Right lobe of liver (tissue), 6 donors: ENCODE data around the gene CRYBA1. TPM values are rescaled to one million over a fixed set of nuclear protein-coding genes. Genes with fewer than 3 reads are reported as not detected.

Source experiments
- ATAC-seq, 4 donors: fragments of 200-7000 bp; cut with Tn5 transposase; one replicate each; pipeline ENCODE4 v1.9.1; 2020; ENCODE audit warnings: mild to moderate bottlenecking in 4 of 4, moderate library complexity in 4 of 4
- DNase-seq, 3 donors: peaks; one replicate each; pipeline ENCODE4 v3.0.0-alpha.2; 2020
- H3K27ac ChIP-seq, 3 donors: fragments of 200-600 bp; one replicate each; pipeline ENCODE4 v1.8.0; 2022
- H3K27me3 ChIP-seq, 2 donors: fragments of 200-600 bp; one replicate each; pipeline ENCODE4 v1.8.0; 2022
- H3K36me3 ChIP-seq, 4 donors: fragments of 200-600 bp; sonication (generic) in 1 of 4; one replicate each; pipeline versions ENCODE4 v1.5.1 to v1.8.0; 2017 to 2022; ENCODE audit warnings: control low read depth in 1 of 4
- H3K4me1 ChIP-seq, 4 donors: fragments of 200-600 bp; sonication (generic) in 1 of 4; one replicate each; pipeline versions ENCODE4 v1.5.1 to v1.8.0; 2017 to 2022; ENCODE audit warnings: control low read depth in 1 of 4
- H3K4me3 ChIP-seq, 3 donors: fragments of 200-600 bp; one replicate each; pipeline ENCODE4 v1.8.0; 2022
- H3K9me3 ChIP-seq, 4 donors: fragments of 200-600 bp; sonication (generic) in 1 of 4; one replicate each; pipeline versions ENCODE4 v1.5.1 to v1.8.0; 2017 to 2022; ENCODE audit warnings: control low read depth in 1 of 4
- CTCF ChIP-seq, 4 donors: fragments of 200-600 bp in 3 of 4; fragments of 450-650 bp in 1 of 4; IDR thresholded peaks; one replicate each; pipeline versions ENCODE4 v1.5.1 to v1.8.0; 2016 to 2022; ENCODE audit warnings: antibody characterized with exemption in 4 of 4, mild to moderate bottlenecking in 2 of 4
- POLR2A ChIP-seq: fragments of 450-650 bp; IDR thresholded peaks from one replicate; pipeline ENCODE4 v1.6.1; 2017; ENCODE audit warnings: antibody characterized with exemption, mild to moderate bottlenecking
- WGBS: methylation state at CpG from one replicate; pipeline ENCODE4 v1.1.6; 2018; ENCODE audit warnings: low coverage, low lambda C conversion rate; ENCODE audit not compliant: insufficient coverage; ENCODE audit errors: missing lambda C conversion rate; 5-methylcytosine and 5-hydroxymethylcytosine counted together
- intact Hi-C, 2 donors: fragments of 100-400 bp; cut with DNase I; formaldehyde crosslinking; loops; one replicate each; pipeline versions ENCODE4 v1.11.2 to v1.14.1; 2022
- total RNA-seq, 6 experiments: library from RNA; depleted of rRNA in 2 of 6; stranded (reverse); fragments of >200 nt in 2 of 6; fragmentation: NEBNext Ultra II Directional in 3 of 6; extraction: Animal tissue kit (Norgen Biotek cat#: 25700) in 3 of 6; gene quantifications; one replicate each; pipeline versions ENCODE4 v1.1.0 to v1.2.4, GENCODE V29; 2016 to 2023
- donor health status: DM: no; HTN: yes; CAD: no.
- donor health status: DM: no; HTN: no; CAD: no.
- donor health status: DM: no; HTN: no; CAD: no.
- donor health status: DM: no; HTN: yes; CAD: no.
- donor health status: DM: no; HTN: yes; CAD: no.

The CRYBA1 gene
- total RNA-seq, 6 experiments from 2014 or later, result not detected

DNA sequence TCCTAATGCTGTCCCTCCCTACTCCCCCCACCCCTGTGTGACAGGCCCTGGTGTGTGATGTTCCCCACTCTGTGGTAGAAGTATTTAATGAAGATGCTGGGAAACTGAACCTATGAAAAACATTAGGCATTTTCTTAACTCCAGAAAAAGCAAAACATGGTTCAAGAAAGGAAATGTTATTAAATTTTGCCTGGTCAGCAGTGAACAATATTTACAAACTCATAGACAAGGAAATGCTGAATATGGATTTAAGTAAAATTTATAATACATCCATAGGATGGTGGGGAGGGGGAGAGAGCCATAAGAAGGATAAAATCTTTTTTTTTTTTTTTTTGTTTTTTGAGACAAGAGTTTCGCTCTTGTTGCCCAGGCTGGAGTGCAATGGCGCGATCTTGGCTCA lies 10.8 kb upstream of the CRYBA1 start:
- H3K4me3 ChIP-seq, result no peak overlapping the region
- no peak for DNase-seq
- no peaks in the 10 kb centered on the region for H3K9me3 ChIP-seq
- 100% methylated on average over 2 of the region's 3 CpGs for WGBS
- H3K27ac ChIP-seq, result no peak overlapping the region
- ATAC-seq, result no peak
- H3K36me3 ChIP-seq, result no peaks in the 10 kb centered on the region
- no peak for TF ChIP-seq POLR2A
- TF ChIP-seq CTCF (IDR thresholded peaks at IDR 0.05), result no peak
- H3K27me3 ChIP-seq, result no peaks in the 10 kb centered on the region
- intact Hi-C loops, result no loop called here
- peaks cover 0 to 10% (median 0%) of the 10 kb centered on the region in 4 donors for H3K4me1 ChIP-seq

GRCh38 chr17:29237476-29238132 lies 9.1 kb upstream of the CRYBA1 start:
- no peaks in the 10 kb centered on the region for H3K27me3 ChIP-seq
- ATAC-seq (peak in 3 of 4 donors; percentile 46 to 77 (median 55)), DNase-seq (no peak)
- no peak overlapping the region for H3K27ac ChIP-seq
- TF ChIP-seq POLR2A (no peak), CTCF (IDR thresholded peaks at IDR 0.05) (no peak)
- no peaks in the 10 kb centered on the region for H3K36me3 ChIP-seq
- 50% methylated on average over 2 of the region's 3 CpGs for WGBS
- H3K9me3 ChIP-seq, result no peaks in the 10 kb centered on the region
- intact Hi-C loops, result no loop called here
- H3K4me3 ChIP-seq, result no peak overlapping the region
- H3K4me1 ChIP-seq, result peaks cover 0 to 10% (median 0%) of the 10 kb centered on the region in 4 donors

GRCh38 chr17:29238133-29238850 lies 8.4 kb upstream of the CRYBA1 start:
- DNase-seq (no peak), ATAC-seq (peak in 3 of 4 donors; percentile 24 to 88 (median 65))
- intact Hi-C loops, result no loop called here
- Histone ChIP-seq H3K4me3 (no peak overlapping the region), H3K27me3 (no peaks in the 10 kb centered on the region), H3K9me3 (no peaks in the 10 kb centered on the region), H3K27ac (no peak overlapping the region), H3K36me3 (no peaks in the 10 kb centered on the region), H3K4me1 (peaks cover 0 to 10% (median 0%) of the 10 kb centered on the region in 4 donors)
- 57% methylated on average over 8 of the region's 8 CpGs for WGBS
- TF ChIP-seq POLR2A (no peak), CTCF (IDR thresholded peaks at IDR 0.05) (no peak)

DNA sequence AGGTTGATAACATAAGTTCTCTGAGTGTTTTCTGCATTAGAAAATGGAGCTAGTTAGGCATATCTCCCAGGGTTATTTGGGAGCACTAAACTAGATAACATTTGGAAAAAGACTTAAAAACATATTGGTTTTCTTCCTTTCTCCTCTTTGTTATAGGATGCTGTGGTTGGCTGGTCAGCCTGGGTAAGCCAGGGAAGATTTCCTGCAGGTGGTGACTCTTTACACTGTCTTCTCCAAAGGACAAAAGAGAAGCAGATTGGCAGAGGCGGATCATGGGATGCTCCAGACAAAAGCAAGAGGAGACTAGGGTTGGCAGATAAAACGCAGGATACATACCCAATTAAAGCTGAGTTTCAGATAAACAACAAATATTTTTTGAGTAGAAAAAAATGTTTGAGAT lies 6.2 kb upstream of the CRYBA1 start:
- TF ChIP-seq CTCF (IDR thresholded peaks at IDR 0.05), result no peak
- 55% methylated on average over 2 of the region's 2 CpGs for WGBS

More for the DNA sequence above, 6.2 kb upstream of the CRYBA1 start:
- intact Hi-C loops, result no loop called here
- Histone ChIP-seq H3K36me3 (no peaks in the 10 kb centered on the region), H3K9me3 (no peaks in the 10 kb centered on the region), H3K4me1 (peaks cover 0 to 10% (median 0%) of the 10 kb centered on the region in 4 donors), H3K27ac (no peak overlapping the region), H3K27me3 (no peaks in the 10 kb centered on the region), H3K4me3 (no peak overlapping the region)
- DNase-seq (no peak), ATAC-seq (no peak)
